OCI-LY7 (cell line): Measurements from ENCODE around the gene MORN5. TPM values are rescaled to one million over a fixed set of nuclear protein-coding genes. Genes with fewer than 3 reads are reported as not detected.

Source experiments
- BruUV-seq: library from RNA; stranded (reverse); fragments of 400-500 nt; replicated peaks from 2 replicates; lab custom pipeline; 2021; lab: Mats Ljungman, UMichigan
- CTCF ChIA-PET: fragments of 300-600 bp; sonication (Branson Sonifier 250); formaldehyde crosslinking; loops from one replicate; lab custom pipeline; 2022; ENCODE audit warnings: antibody characterized with exemption; ENCODE audit not compliant: unreplicated experiment; lab: Charles Lee
- POLR2A ChIA-PET: fragments of 300-600 bp; sonication (Branson Sonifier 250); formaldehyde crosslinking; loops from one replicate; lab custom pipeline; 2022; ENCODE audit warnings: antibody characterized with exemption; lab: Charles Lee
- DNase-seq: peaks from one replicate; pipeline ENCODE4 v3.0.0-alpha.2; 2015; ENCODE audit warnings: low spot score
- H2AFZ ChIP-seq: fragments of 200-600 bp; sonication (generic), shearing (Covaris generic); 2 replicates; pipeline ENCODE4 v1.6.1; 2014; ENCODE audit warnings: mild to moderate bottlenecking, antibody characterized with exemption, low read length, moderate library complexity
- H3K27ac ChIP-seq: fragments of 200-600 bp; sonication (generic); 2 replicates; pipeline ENCODE4 v1.5.1; 2014; ENCODE audit warnings: mixed run types, low read depth, mild to moderate bottlenecking, moderate library complexity, low read length, inconsistent platforms; ENCODE audit not compliant: poor library complexity, severe bottlenecking
- H3K36me3 ChIP-seq: fragments of 200-600 bp; sonication (generic); 2 replicates; pipeline ENCODE4 v1.6.1; 2014; ENCODE audit warnings: mild to moderate bottlenecking, antibody characterized with exemption, low read length, moderate library complexity, mixed read lengths; ENCODE audit not compliant: insufficient read depth
- H3K4me1 ChIP-seq: fragments of 200-600 bp; sonication (generic); 2 replicates; pipeline ENCODE4 v1.5.1; 2014; ENCODE audit warnings: mild to moderate bottlenecking, low read length; ENCODE audit not compliant: insufficient read depth, poor library complexity, severe bottlenecking
- H3K4me2 ChIP-seq: fragments of 200-600 bp; sonication (generic); 2 replicates; pipeline ENCODE4 v1.6.1; 2014; ENCODE audit warnings: mild to moderate bottlenecking, low read length
- H3K4me3 ChIP-seq: fragments of 200-600 bp; sonication (generic); 2 replicates; pipeline ENCODE4 v1.5.1; 2014; ENCODE audit warnings: mild to moderate bottlenecking, low read depth, low read length; ENCODE audit not compliant: poor library complexity, severe bottlenecking
- H3K79me2 ChIP-seq: fragments of 200-600 bp; sonication (generic); 2 replicates; pipeline ENCODE4 v1.6.1; 2016; ENCODE audit warnings: low read depth, mild to moderate bottlenecking, low read length, moderate library complexity, mixed read lengths; ENCODE audit not compliant: insufficient read depth
- H3K9me2 ChIP-seq: fragments of 200-600 bp; sonication (generic); 2 replicates; pipeline ENCODE4 v1.6.1; 2016; ENCODE audit warnings: mild to moderate bottlenecking, low read length, mixed read lengths; ENCODE audit not compliant: insufficient read depth
- H3K9me3 ChIP-seq: fragments of 200-600 bp; sonication (generic); 2 replicates; pipeline ENCODE4 v1.6.1; 2014; ENCODE audit warnings: mild to moderate bottlenecking, mixed run types, low read length, mixed read lengths
- H4K20me1 ChIP-seq: fragments of 200-600 bp; sonication (generic); 2 replicates; pipeline ENCODE4 v1.6.1; 2014; ENCODE audit warnings: mild to moderate bottlenecking, antibody characterized with exemption, low read length, moderate library complexity, mixed read lengths; ENCODE audit not compliant: insufficient read depth
- CTCF ChIP-seq: fragments of 200-600 bp; sonication (generic); conservative IDR thresholded peaks from 2 replicates; pipeline ENCODE4 v1.5.1; 2014; ENCODE audit warnings: mild to moderate bottlenecking, antibody characterized with exemption, low read length, moderate library complexity, mixed read lengths
- EZH2phosphoT487 ChIP-seq: fragments of 200-600 bp; sonication (generic); IDR thresholded peaks from 2 replicates; pipeline ENCODE4 v1.6.1; 2018; ENCODE audit warnings: low read depth, borderline replicate concordance, mild to moderate bottlenecking, mixed run types, antibody characterized with exemption, low read length, moderate library complexity, mixed read lengths
- intact Hi-C: fragments of 100-400 bp; cut with micrococcal nuclease; formaldehyde crosslinking; loops from one replicate; pipeline ENCODE4 v1.10.0; 2022; ENCODE audit not compliant: unreplicated experiment
- total RNA-seq, 2 experiments: library from RNA; depleted of rRNA in 1 of 2; stranded (reverse); fragments of >200 nt in 1 of 2; shearing (Covaris generic) in 1 of 2; gene quantifications; 2 replicates each; pipeline ENCODE4 v1.2.3, GENCODE V29; 2014 to 2022

Gene MORN5
- total RNA-seq, 2 experiments from 2014 or later: not detected

- ChIA-PET POLR2A (no interaction called here), CTCF (no interaction called here)
- intact Hi-C loops: no loop called here
- TF ChIP-seq EZH2phosphoT487: no peak
- TF ChIP-seq CTCF: no peak
- Histone ChIP-seq H3K4me2 (no peak overlapping the region), H3K27ac (no peak overlapping the region), H3K79me2 (no peaks in the 10 kb centered on the region), H2AFZ (no peak overlapping the region), H3K36me3 (no peaks in the 10 kb centered on the region), H3K9me3 (no peaks in the 10 kb centered on the region), H3K4me1 (no peaks in the 10 kb centered on the region), H3K9me2 (no peaks in the 10 kb centered on the region), H3K4me3 (no peak overlapping the region), H4K20me1 (no peaks in the 10 kb centered on the region)
- DNase-seq: no peak
- no TSS peak for BruUV-seq
Observed at GRCh38 chr9:122129969-122130368, 29.7 kb upstream of the MORN5 start.

DNA sequence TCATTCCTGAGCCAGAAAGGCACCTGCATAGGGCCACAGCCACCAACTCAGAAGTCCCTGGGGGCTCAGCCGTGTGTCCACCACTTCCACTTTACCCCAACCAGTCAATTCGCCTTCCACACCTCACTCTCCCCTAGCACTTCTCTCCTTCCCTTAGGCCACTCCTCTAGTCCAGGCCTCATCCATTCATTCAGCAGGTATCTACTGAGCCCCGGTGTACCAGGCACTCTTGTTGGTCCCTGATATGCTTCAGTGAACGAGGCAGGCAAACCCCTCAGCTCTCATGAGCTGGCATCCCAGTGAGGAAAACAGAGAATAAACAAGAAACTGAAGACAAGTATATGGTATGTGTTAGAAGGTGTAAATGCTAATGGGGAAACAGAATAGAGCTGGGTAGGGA is 28.9 kb upstream of the MORN5 start:
- no TSS peak for BruUV-seq
- CTCF ChIA-PET: interaction anchor here (0.5 kb wide), 1 partner anchor 8 kb away, joined by 9 read pairs; no protein-coding TSS in a partner anchor
- Histone ChIP-seq H4K20me1 (no peaks in the 10 kb centered on the region), H3K9me3 (no peaks in the 10 kb centered on the region), H3K79me2 (no peaks in the 10 kb centered on the region), H3K36me3 (no peaks in the 10 kb centered on the region), H3K27ac (no peak overlapping the region), H3K4me2 (no peak overlapping the region), H2AFZ (no peak overlapping the region), H3K9me2 (no peaks in the 10 kb centered on the region), H3K4me3 (no peak overlapping the region), H3K4me1 (no peaks in the 10 kb centered on the region)
- TF ChIP-seq EZH2phosphoT487 (no peak), CTCF (no peak)
- POLR2A ChIA-PET: no interaction called here
- DNase-seq: no peak
- intact Hi-C loops: no loop called here

GRCh38 chr9:122131401-122132001 is 28.2 kb upstream of the MORN5 start:
- no peak overlapping the region for H3K4me2 ChIP-seq
- no peak for DNase-seq
- BruUV-seq: no TSS peak
- POLR2A ChIA-PET: no interaction called here
- H3K36me3 ChIP-seq: no peaks in the 10 kb centered on the region
- H4K20me1 ChIP-seq: no peaks in the 10 kb centered on the region
- intact Hi-C loops: no loop called here
- H3K9me2 ChIP-seq: no peaks in the 10 kb centered on the region
- TF ChIP-seq CTCF (no peak), EZH2phosphoT487 (no peak)
- no peaks in the 10 kb centered on the region for H3K4me1 ChIP-seq
- no peak overlapping the region for H3K4me3 ChIP-seq
- CTCF ChIA-PET: interaction anchor here (0.5 kb wide), 1 partner anchor 9 kb away, joined by 9 read pairs; no protein-coding TSS in a partner anchor
- H3K79me2 ChIP-seq: no peaks in the 10 kb centered on the region
- no peak overlapping the region for H3K27ac ChIP-seq
- no peak overlapping the region for H2AFZ ChIP-seq
- no peaks in the 10 kb centered on the region for H3K9me3 ChIP-seq
